Liver (tissue), 9 donors: ENCODE measurements around the gene ATP1A3. TPM values are rescaled to one million over a fixed set of nuclear protein-coding genes. Genes with fewer than 3 reads are reported as not detected.

Experiments
- DNase-seq: peaks from one replicate; pipeline ENCODE4 v3.0.0-alpha.2; 2017; ENCODE audit warnings: low spot score
- H3K27ac ChIP-seq, 2 donors: one replicate each; pipeline ENCODE4 v1.7.0; 2013; ENCODE audit warnings: inconsistent platforms in 2 of 2, low read length in 2 of 2, control low read depth in 1 of 2, low read depth in 1 of 2, mild to moderate bottlenecking in 1 of 2
- H3K27me3 ChIP-seq, 4 donors: one replicate each; pipeline versions ENCODE4 v1.6.1 to v1.7.0; 2013; ENCODE audit warnings: low read length in 3 of 4, inconsistent platforms in 1 of 4, mild to moderate bottlenecking in 1 of 4, moderate library complexity in 1 of 4; ENCODE audit not compliant: control insufficient read depth in 4 of 4, insufficient read depth in 4 of 4
- H3K36me3 ChIP-seq, 4 donors: one replicate each; pipeline versions ENCODE4 v1.6.1 to v1.7.0; 2013; ENCODE audit warnings: low read length in 3 of 4, mild to moderate bottlenecking in 3 of 4, low read depth in 1 of 4, moderate library complexity in 1 of 4; ENCODE audit not compliant: control insufficient read depth in 4 of 4, insufficient read depth in 3 of 4
- H3K4me1 ChIP-seq, 4 donors: one replicate each; pipeline versions ENCODE4 v1.6.1 to v1.7.0; 2013; ENCODE audit warnings: low read length in 3 of 4, mild to moderate bottlenecking in 3 of 4, moderate library complexity in 1 of 4; ENCODE audit not compliant: control insufficient read depth in 4 of 4, insufficient read depth in 4 of 4
- H3K4me3 ChIP-seq, 3 donors: one replicate each; pipeline versions ENCODE4 v1.6.1 to v1.7.0; 2013; ENCODE audit warnings: low read length in 3 of 3, control low read depth in 1 of 3, low read depth in 1 of 3, mild to moderate bottlenecking in 1 of 3
- H3K9ac ChIP-seq, 2 donors: one replicate each; pipeline ENCODE4 v1.7.0; 2013; ENCODE audit warnings: low read length in 2 of 2, mild to moderate bottlenecking in 2 of 2, moderate library complexity in 2 of 2, control low read depth in 1 of 2, low read depth in 1 of 2
- H3K9me3 ChIP-seq, 4 donors: one replicate each; pipeline versions ENCODE4 v1.6.1 to v1.7.0; 2013; ENCODE audit warnings: low read length in 3 of 4; ENCODE audit not compliant: control insufficient read depth in 4 of 4
- CTCF ChIP-seq: fragments of 150-350 bp; IDR thresholded peaks from 2 replicates; pipeline ENCODE4 v1.5.1; 2017; ENCODE audit warnings: improper control_type of control experiment, low read depth, low read length; ENCODE audit not compliant: missing input control
- EGR1 ChIP-seq, 2 donors: IDR thresholded peaks; 2 replicates each; pipeline ENCODE4 v1.6.1; 2016 to 2018; ENCODE audit warnings: antibody characterized with exemption in 2 of 2, low read depth in 2 of 2
- FOXA1 ChIP-seq: IDR thresholded peaks from 2 replicates; pipeline ENCODE4 v1.6.1; 2016; ENCODE audit warnings: antibody characterized with exemption
- FOXA2 ChIP-seq: IDR thresholded peaks from 2 replicates; pipeline ENCODE4 v1.6.1; 2016; ENCODE audit warnings: antibody characterized with exemption
- GABPA ChIP-seq, 2 donors: IDR thresholded peaks in 1 of 2; conservative IDR thresholded peaks in 1 of 2; 2 replicates each; pipeline ENCODE4 v1.6.1; 2016; ENCODE audit warnings: antibody characterized with exemption in 2 of 2, mild to moderate bottlenecking in 1 of 2, moderate library complexity in 1 of 2
- HNF4A ChIP-seq, 2 donors: conservative IDR thresholded peaks; 2 replicates each; pipeline ENCODE4 v1.6.1; 2016; ENCODE audit warnings: antibody characterized with exemption in 2 of 2, mild to moderate bottlenecking in 2 of 2
- HNF4G ChIP-seq: IDR thresholded peaks from 2 replicates; pipeline ENCODE4 v1.6.1; 2016; ENCODE audit warnings: antibody characterized with exemption
- JUND ChIP-seq, 2 donors: IDR thresholded peaks; 2 replicates each; pipeline ENCODE4 v1.6.1; 2016; ENCODE audit warnings: antibody characterized with exemption in 2 of 2
- MAX ChIP-seq: IDR thresholded peaks from 2 replicates; pipeline ENCODE4 v1.6.1; 2016; ENCODE audit warnings: antibody characterized with exemption
- NR2F2 ChIP-seq: IDR thresholded peaks from 2 replicates; pipeline ENCODE4 v1.6.1; 2016; ENCODE audit warnings: antibody characterized with exemption
- RAD21 ChIP-seq, 2 donors: IDR thresholded peaks; 2 replicates each; pipeline ENCODE4 v1.6.1; 2016; ENCODE audit warnings: antibody characterized with exemption in 2 of 2, mild to moderate bottlenecking in 2 of 2
- RXRA ChIP-seq, 2 donors: IDR thresholded peaks; 2 replicates each; pipeline ENCODE4 v1.6.1; 2017 to 2018; ENCODE audit warnings: antibody characterized with exemption in 2 of 2, mild to moderate bottlenecking in 1 of 2
- SP1 ChIP-seq: IDR thresholded peaks from 2 replicates; pipeline ENCODE4 v1.6.1; 2018; ENCODE audit warnings: antibody characterized with exemption, mild to moderate bottlenecking
- TAF1 ChIP-seq: conservative IDR thresholded peaks from 2 replicates; pipeline ENCODE4 v1.6.1; 2016; ENCODE audit warnings: antibody characterized with exemption, mild to moderate bottlenecking
- YY1 ChIP-seq: IDR thresholded peaks from 2 replicates; pipeline ENCODE4 v1.6.1; 2016; ENCODE audit warnings: antibody characterized with exemption, mild to moderate bottlenecking
- WGBS: extraction: QIAGEN DNeasy Blood & Tissue Kit; methylation state at CpG from one replicate; pipeline ENCODE4 v1.1.7; 2013; 5-methylcytosine and 5-hydroxymethylcytosine counted together
- polyA plus RNA-seq, 2 donors: library from polyadenylated mRNA; stranded (reverse) in 1 of 2; unstranded in 1 of 2; fragments of 200-250 nt in 1 of 2; fragments of >200 nt in 1 of 2; fragmentation: Nextera tagmentation in 1 of 2; extraction: Ambion mirVana in 1 of 2; gene quantifications; one replicate each; pipeline versions ENCODE4 v1.2.1 to v1.2.3, GENCODE V29; 2013 to 2015
- total RNA-seq, 2 donors: library from RNA; depleted of rRNA; stranded (reverse); fragments of >200 nt; gene quantifications; one replicate each; pipeline ENCODE4 v1.2.3, GENCODE V29; 2014
- TF ChIP-seq, protein P1 (sequence below): IDR thresholded peaks from 2 replicates; pipeline ENCODE4 v1.6.1; 2016; ENCODE audit warnings: antibody characterized with exemption
- TF ChIP-seq, protein P2 (sequence below): IDR thresholded peaks from 2 replicates; pipeline ENCODE4 v1.6.1; 2016; ENCODE audit warnings: antibody characterized with exemption
- TF ChIP-seq, protein P3 (sequence below): IDR thresholded peaks from 2 replicates; pipeline ENCODE4 v1.6.1; 2016; ENCODE audit warnings: antibody characterized with exemption, mild to moderate bottlenecking
- donor health status: healthy.
- donor health status: healthy.
- donor health status: healthy.
- donor health status: healthy.
- donor health status: healthy.

ATP1A3 gene
- total and polyA plus RNA-seq, 4 donors = 0.05 to 0.09 (median 0.08) TPM; not detected in 1

GRCh38 chr19:41936416-41936850 is 57.6 kb downstream of the ATP1A3 start:
- H3K4me3 ChIP-seq = no peak overlapping the region
- no peak for DNase-seq
- H3K9ac ChIP-seq = no peak overlapping the region
- H3K27me3 ChIP-seq = peaks cover 0 to 12% (median 6%) of the 10 kb centered on the region in 4 donors
- no peak for TF ChIP-seq MAX
- TF ChIP-seq NR2F2 = no peak
- TF ChIP-seq CTCF = no peak
- no peak for TF ChIP-seq RAD21 (IDR thresholded peaks at IDR 0.05)
- TF ChIP-seq FOXA1 = no peak
- TF ChIP-seq, protein P1, sequence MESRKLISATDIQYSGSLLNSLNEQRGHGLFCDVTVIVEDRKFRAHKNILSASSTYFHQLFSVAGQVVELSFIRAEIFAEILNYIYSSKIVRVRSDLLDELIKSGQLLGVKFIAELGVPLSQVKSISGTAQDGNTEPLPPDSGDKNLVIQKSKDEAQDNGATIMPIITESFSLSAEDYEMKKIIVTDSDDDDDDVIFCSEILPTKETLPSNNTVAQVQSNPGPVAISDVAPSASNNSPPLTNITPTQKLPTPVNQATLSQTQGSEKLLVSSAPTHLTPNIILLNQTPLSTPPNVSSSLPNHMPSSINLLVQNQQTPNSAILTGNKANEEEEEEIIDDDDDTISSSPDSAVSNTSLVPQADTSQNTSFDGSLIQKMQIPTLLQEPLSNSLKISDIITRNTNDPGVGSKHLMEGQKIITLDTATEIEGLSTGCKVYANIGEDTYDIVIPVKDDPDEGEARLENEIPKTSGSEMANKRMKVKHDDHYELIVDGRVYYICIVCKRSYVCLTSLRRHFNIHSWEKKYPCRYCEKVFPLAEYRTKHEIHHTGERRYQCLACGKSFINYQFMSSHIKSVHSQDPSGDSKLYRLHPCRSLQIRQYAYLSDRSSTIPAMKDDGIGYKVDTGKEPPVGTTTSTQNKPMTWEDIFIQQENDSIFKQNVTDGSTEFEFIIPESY = no peak
- no peak for TF ChIP-seq SP1
- no peak for TF ChIP-seq FOXA2
- no peak for TF ChIP-seq EGR1 (IDR thresholded peaks at IDR 0.05; ENCODE audit: low read depth in 2 of 2)
- TF ChIP-seq HNF4A (conservative IDR thresholded peaks at IDR 0.05) = no peak
- TF ChIP-seq TAF1 = no peak
- no peak for TF ChIP-seq JUND (IDR thresholded peaks at IDR 0.05)
- TF ChIP-seq HNF4G = no peak
- TF ChIP-seq, protein P2, sequence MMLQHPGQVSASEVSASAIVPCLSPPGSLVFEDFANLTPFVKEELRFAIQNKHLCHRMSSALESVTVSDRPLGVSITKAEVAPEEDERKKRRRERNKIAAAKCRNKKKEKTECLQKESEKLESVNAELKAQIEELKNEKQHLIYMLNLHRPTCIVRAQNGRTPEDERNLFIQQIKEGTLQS = no peak
- no peak for TF ChIP-seq GABPA (IDR thresholded peaks at IDR 0.05 in 1 of 2, conservative IDR thresholded peaks at IDR 0.05 in 1 of 2)
- no peak for TF ChIP-seq RXRA (IDR thresholded peaks at IDR 0.05)
- no peak for TF ChIP-seq YY1
- TF ChIP-seq, protein P3, sequence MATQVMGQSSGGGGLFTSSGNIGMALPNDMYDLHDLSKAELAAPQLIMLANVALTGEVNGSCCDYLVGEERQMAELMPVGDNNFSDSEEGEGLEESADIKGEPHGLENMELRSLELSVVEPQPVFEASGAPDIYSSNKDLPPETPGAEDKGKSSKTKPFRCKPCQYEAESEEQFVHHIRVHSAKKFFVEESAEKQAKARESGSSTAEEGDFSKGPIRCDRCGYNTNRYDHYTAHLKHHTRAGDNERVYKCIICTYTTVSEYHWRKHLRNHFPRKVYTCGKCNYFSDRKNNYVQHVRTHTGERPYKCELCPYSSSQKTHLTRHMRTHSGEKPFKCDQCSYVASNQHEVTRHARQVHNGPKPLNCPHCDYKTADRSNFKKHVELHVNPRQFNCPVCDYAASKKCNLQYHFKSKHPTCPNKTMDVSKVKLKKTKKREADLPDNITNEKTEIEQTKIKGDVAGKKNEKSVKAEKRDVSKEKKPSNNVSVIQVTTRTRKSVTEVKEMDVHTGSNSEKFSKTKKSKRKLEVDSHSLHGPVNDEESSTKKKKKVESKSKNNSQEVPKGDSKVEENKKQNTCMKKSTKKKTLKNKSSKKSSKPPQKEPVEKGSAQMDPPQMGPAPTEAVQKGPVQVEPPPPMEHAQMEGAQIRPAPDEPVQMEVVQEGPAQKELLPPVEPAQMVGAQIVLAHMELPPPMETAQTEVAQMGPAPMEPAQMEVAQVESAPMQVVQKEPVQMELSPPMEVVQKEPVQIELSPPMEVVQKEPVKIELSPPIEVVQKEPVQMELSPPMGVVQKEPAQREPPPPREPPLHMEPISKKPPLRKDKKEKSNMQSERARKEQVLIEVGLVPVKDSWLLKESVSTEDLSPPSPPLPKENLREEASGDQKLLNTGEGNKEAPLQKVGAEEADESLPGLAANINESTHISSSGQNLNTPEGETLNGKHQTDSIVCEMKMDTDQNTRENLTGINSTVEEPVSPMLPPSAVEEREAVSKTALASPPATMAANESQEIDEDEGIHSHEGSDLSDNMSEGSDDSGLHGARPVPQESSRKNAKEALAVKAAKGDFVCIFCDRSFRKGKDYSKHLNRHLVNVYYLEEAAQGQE = no peak
- no peaks in the 10 kb centered on the region for H3K36me3 ChIP-seq
- H3K27ac ChIP-seq = no peak overlapping the region
- H3K9me3 ChIP-seq = no peaks in the 10 kb centered on the region
- WGBS = 70% methylated on average over 8 of the region's 8 CpGs
- peaks cover 0 to 10% (median 3%) of the 10 kb centered on the region in 4 donors for H3K4me1 ChIP-seq
